Right ventricle myocardium inferior (tissue), 1 donor: ENCODE measurements around the gene CUX1. TPM values are rescaled to one million over a fixed set of nuclear protein-coding genes. Genes with fewer than 3 reads are reported as not detected.
"Not testable (repeated sequence)": the region's sequence is repeated elsewhere in the genome, so short reads cannot be mapped to it uniquely, and the experiment has no call there.

Experiments
- ATAC-seq: fragments of 200-7000 bp; cut with Tn5 transposase; one replicate; pipeline ENCODE4 v1.9.1; 2020; ENCODE audit warnings: mild to moderate bottlenecking, moderate library complexity
- DNase-seq: peaks from one replicate; pipeline ENCODE4 v3.0.0; 2021; ENCODE audit errors: missing footprints
- intact Hi-C: fragments of 100-400 bp; cut with DNase I; formaldehyde crosslinking; loops from one replicate; pipeline ENCODE4 v1.11.0; 2022
- total RNA-seq: library from RNA; stranded (reverse); fragmentation: NEBNext Ultra II Directional; extraction: Animal tissue kit (Norgen Biotek cat#: 25700); gene quantifications from one replicate; pipeline ENCODE4 v1.2.1, GENCODE V29; 2021
- donor health status: DM: no; HTN: yes; CAD: no; lungs with severe emphysema.

CUX1 gene
- total RNA-seq, 1 donor from 2014 or later = 107 TPM

DNA sequence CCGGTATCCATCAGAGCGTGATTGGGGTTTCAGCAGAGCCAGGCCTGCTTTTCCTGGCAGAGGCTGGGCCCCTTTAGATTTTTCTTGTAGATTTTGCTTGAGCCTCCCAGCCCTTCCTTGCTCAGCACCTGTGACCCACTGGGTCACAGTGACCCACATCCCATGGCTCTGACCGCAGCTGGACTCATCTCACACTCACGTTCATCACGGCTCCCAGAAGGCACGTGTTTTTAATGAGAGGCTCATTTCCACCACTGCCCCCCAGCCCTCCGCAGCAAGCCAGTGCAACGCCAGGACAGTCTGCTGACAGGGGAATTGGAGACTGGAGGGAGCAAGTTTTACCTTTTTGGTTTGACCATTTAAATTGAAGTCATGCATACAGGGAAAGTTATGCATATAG lies 155.7 kb downstream of the CUX1 start:
- intact Hi-C loops = no loop called here
- no peak for ATAC-seq
- no peak for DNase-seq

DNA sequence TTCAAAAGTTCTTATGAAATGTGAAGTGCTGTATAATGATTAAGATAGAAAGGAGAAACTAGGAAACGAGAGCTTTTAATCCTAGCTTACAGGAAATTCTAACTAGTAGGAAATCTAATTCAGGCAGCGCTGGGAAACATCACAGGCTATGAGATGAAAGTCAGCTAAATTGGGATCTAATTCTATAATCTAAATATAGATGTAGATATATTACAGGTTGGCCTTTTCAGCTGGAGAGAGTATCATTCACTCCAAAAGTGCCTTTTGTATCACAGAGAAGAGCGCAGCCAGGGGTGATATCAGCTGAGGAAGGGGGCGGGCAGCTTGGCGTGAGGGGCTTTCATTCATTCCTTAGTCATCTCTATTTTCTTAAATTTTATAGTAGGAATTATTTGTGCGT lies 157.0 kb downstream of the CUX1 start:
- ATAC-seq = no peak
- intact Hi-C loops = no loop called here
- DNase-seq = no peak

DNA sequence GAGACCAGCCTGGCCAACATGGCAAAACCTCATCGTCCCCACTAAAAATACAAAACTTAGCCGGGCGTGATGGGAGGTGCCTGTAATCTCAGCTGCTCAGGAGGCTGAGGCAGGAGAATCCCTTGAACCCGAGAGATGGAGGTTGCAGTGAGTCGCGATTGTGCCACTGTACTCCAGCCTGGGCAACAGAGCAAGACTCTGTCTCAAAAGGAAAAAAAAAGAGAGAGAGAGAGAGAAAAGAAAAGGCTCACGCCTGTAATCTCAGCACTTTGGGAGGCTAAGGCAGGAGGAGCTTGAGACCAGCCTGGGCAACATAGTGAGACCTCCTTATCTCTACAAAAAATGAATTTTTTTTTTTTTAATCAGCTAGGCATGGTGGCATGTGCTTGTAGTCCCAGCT lies 157.6 kb downstream of the CUX1 start:
- no peak for ATAC-seq
- intact Hi-C loops = no loop called here
- no peak for DNase-seq

DNA sequence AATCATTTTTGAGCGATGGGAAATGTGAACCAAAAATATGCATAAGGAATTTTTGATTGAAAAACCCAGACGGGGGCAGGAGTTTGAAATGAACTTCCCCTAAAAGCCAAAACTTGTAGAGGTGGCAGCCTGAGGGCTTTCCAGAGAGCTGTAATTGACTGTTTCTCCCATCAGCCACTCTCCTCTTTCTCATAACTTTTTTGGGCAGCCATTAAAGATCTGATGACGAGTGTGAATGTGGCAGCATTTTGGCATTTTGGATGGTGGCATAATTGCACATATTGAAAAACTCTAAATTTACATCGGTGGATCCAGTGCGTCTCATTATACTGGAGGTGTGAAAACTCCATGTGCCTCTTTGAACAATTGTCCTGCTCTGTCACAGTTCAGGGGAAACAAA lies 159.0 kb downstream of the CUX1 start:
- intact Hi-C loops = no loop called here
- DNase-seq = no peak
- ATAC-seq = no peak

DNA sequence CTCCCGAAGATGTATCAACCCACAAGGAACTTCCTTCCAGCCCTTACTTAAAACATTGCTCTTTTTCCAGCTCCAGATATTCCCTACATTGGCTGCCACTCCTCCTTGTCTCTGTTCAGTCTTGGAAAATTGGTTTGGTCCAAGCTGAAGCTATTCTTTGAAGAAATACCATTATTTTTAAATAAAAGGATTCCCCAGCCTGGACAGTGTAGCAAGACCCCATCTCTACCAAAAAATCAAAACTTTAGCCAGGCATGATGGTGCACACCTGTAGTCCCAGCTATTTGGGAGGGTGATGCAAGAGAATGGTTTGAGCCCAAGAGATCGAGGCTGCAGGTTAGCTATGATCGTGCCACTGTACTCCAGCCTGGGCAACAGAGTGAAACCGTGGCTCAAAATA lies 159.8 kb downstream of the CUX1 start:
- ATAC-seq = no peak
- DNase-seq = no peak
- intact Hi-C loops = no loop called here

DNA sequence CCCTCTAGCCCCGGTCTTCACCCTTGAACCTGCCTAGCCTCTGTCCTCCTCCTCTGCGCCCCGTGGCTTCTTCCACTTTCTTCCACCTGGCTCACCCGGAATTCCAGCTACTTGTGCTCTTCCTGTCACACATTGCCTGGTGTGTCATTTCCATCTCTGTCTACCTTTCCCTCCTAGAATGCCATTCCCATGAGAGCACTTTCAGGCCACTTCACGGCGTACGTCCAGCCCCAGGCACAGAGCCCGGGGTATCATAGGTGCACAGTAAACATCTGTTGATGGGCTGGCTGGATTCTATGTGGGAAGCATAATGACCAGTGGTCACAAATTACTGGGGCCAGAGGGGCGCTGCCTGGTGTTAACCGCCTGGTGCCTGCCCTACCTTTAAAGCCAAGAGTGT lies 161.3 kb downstream of the CUX1 start:
- intact Hi-C loops = loop anchor here (1.0 kb wide), 1 partner anchor 13 kb away; no protein-coding TSS in a partner anchor
- DNase-seq (peak; percentile 37), ATAC-seq (no peak)

DNA sequence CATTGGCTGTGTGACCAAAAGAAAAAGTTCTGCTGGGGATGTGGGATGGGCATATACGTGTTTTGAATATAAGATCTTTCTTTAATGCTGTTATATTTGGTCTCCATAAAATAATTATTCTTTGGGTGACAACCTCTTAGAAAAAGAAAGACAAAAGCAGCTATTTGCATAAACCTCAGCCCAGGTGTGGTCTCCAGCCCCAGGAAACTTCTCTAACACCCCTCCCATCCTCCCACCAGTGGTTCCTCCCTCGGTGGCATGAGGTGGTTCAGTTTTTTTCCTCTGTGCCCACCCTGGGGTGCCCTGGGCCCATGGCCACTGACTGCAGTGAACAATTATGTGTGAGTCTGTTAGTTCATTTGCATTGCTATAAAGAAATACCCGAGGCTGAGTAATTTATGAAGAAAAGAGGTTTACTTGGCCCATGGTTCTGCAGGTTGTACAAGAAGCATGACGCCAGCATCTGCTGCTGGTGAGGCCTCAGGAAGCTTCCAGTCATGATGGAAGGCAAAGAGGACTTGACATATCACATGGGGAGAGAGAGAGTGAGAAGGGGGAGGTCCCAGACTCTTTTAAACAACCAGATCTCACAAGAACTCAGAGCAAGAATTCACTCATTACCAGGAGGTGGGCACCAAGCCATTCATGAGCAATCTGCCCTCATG lies 165.9 kb downstream of the CUX1 start:
- intact Hi-C loops = no loop called here
- no peak for ATAC-seq
- no peak for DNase-seq

DNA sequence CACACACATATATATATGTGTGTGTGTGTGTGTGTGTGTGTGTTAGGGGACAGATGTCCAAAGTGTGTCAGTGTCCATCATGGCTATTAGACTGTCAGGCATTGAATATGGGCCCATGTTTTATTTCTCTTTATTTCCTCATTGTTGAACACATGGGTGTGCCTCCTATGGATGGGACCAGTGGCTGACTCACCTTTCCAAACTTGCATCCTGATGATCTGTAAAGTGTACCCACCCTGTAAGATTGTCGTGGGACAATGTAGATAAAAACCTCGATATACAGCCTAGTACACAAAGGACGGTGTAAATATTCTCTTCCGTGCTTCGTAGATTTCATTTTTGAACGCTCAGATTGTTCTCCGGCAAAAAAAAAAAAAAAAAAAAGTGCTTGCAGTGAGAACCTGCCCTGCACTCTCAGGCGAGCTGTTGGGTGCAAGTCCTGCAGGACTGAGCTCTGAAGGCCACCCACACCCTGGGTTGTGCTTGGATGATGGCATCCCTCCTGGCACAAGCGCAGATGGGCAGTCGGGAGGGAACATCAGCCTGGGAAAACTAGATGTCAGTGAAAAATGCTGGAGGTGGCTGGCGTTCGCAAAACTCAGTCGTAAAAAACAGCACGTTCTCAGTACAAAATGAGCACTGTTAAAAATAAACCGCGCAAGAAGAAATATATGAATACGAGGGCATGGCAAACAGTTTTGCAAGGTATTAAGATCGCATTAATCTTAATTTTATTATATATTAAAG lies 166.9 kb downstream of the CUX1 start:
- ATAC-seq (no peak), DNase-seq (no peak)
- intact Hi-C loops = no loop called here

DNA sequence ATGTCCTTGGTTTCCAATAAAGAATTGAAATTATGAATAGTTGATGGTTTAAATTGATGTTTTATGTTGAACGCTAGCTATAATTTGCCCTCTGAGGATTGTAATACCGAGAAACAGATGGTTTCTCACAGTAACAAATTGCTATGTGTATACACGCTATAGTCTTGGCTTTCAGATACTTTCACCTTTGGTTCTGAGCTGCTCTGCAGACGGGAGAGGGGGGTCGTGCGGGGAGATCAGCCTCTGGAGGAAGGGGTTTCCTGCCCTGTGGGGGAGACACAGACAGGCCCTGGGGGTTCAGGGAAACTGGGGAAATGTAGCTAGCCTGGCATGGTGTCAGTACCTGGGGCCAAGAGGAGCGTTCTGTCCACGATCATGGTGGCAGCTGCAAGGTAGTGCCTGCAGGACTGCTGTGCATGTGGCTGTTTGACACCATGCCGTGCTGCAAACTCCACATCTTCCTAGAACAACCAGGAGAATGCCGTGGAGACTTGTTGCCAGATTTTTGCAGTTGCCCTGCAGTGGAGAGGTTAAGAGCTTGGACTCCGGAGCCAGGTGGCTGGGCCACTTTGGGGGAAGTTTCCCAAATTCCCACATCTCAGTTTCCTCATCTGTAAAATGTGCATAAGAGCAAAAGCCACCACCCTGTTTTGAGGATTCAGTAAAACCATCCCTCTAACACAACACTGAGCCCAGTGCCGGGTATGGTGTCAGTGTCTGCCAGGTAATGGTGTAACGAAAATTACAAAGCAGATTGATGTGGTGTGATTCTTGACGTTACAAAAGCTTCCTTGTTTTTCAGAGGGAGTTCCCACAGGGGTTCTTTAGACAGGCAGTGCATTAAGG lies 167.9 kb downstream of the CUX1 start:
- intact Hi-C loops = no loop called here
- ATAC-seq = no peak

DNA sequence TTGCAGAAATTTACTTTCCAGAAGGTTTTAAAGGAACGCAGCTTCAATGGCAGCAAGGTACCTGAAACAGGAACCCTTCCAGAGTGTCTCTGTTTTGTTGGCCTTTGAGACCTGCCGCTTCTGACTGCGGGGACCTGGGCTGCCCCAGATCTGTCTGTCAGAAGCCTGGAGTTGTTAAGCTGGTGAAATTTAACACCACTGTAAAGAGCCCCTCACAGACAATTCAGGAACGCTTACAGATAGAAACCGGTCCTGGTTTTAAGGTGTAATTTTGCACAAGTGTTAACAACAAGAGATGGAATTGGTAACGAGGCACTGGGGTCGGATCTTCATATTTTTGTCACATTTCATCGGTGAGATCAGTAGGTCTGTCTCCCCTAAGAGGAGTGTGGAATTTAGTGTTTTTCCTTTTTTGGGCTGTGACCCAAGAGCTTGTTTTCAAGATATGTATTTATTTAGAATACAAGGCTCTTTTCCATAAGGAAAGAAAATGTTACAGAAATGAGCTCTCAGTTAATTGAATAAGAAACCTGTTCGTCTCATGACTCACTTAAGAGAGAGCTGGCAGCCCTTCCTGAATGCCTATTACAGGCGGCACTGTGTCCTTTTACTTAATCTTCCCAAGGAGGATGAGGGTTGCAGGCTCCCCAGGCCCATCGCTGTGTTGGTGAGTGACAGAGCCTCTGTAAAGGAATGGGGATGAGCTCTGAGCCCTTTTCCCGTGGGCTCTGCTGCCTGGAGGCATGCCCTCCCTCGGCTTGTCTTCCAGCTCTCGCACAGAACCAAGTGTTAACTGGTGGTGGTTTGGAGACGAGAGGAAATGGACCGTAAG lies 168.7 kb downstream of the CUX1 start:
- intact Hi-C loops = no loop called here
- DNase-seq (no peak), ATAC-seq (peak; percentile 31)

More for the DNA sequence above, 167.9 kb downstream of the CUX1 start:
- DNase-seq = peak; percentile 52

DNA sequence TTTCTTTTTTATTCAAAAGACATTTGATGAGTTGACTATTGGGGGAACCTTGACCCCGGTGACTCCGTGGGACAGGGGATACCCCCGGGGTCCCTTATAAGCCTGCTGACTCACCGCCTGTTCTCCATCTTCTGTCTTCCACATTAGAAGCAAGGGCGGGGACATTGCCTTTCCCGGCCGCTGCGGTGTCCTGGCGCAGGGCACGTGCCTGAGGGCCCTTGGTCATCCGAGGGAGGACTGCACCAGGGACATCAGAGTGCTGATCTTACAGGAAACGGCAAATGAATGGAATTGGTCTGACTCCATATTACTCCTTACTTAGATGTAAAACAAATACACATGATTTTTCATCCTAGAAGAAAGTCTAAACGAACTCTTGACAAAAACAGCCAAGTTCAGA lies 170.1 kb downstream of the CUX1 start:
- DNase-seq (peak; percentile 22), ATAC-seq (no peak)
- intact Hi-C loops = no loop called here

DNA sequence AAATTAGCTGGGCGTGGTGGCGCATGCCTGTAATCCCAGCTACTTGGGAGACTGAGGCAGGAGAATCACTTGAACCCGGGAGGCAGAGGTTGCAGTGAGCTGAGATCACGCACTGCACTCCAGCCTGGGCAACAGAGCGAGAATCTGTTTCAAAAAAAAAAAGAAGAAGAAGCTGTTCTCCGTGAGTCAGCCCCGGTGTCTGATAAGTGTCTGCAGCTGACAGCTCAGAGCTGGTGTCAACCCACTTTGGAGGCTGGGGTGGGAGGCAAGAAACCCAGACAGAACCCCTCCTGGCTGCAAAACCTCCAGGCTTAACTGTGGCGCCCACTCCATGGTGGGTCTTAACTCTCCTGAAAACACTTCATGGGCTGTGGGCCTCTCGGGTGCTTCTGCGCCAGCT lies 170.6 kb downstream of the CUX1 start:
- DNase-seq, intact Hi-C loops, ATAC-seq: not testable (repeated sequence)

DNA sequence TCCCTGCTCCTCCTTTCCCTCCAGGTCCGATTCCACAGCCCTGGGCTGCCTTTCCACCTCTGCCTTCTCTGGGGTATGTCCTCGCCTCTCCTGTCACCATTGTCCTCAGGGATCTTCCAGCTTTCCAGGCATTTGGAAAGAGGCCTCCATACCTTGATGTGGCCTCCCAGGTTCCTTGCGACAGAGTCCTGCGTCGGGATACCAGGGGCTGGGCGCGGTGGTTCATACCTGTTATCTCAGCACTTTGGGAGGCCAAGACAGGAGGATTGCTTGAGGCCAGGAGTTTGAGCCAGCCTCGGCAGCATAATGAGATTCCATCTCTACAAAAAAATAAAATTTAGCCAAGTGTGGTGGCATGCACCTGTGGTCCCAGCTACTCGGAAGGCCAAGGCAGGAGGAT lies 171.1 kb downstream of the CUX1 start:
- DNase-seq = no peak
- intact Hi-C loops = no loop called here
- ATAC-seq = no peak

DNA sequence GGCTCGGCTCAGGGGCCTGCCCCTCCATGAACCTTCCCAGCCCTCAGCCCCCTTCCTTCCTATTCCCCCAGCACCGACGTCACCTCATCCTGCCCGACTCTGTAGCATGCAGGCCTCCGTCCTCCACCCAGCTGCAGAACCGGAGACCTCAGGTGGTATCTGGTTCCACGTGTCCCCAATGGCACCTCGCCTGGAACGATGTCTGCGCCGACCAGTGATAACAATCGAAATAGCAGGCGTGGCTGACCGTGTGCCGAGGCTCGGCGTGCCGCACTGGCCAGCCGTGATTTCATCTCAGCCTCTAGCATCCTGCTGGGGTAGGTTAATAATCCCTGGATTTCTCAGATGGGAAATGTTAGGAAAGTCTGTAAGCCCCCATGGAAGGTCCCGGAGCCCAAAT lies 171.7 kb downstream of the CUX1 start:
- intact Hi-C loops = no loop called here
- ATAC-seq = no peak

DNA sequence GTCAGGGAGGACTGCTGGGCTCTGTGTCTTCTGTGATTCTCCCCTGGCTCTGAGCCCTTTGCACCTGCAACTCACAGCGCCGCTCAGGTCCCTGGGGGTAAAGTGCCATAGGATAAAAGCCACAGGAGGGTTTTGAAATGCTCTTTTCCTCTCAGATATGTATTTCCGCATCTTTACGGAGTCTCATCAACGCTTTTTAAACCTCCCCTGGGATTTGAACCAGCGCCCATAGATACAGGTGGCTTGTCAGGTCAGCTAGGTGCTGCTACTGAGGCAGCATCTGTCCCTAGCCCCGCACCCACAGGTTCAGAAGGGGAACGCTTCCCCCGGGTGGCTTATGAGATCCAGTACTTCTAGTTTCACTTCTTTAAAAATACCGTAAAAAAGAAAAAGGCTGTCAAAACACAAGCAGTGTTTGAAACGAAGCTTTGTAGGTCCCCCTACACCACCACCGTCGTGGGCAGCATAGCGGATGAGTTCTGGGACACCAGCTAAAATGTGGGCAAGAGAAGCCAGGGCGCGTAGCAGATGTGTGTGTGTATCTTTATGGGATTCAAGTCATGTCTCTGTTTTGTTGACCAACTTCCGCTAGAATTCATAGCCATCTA lies 173.5 kb downstream of the CUX1 start:
- ATAC-seq (no peak), DNase-seq (peak; percentile 25)
- intact Hi-C loops = no loop called here

More for the DNA sequence above, 171.7 kb downstream of the CUX1 start:
- DNase-seq = peak; percentile 39

DNA sequence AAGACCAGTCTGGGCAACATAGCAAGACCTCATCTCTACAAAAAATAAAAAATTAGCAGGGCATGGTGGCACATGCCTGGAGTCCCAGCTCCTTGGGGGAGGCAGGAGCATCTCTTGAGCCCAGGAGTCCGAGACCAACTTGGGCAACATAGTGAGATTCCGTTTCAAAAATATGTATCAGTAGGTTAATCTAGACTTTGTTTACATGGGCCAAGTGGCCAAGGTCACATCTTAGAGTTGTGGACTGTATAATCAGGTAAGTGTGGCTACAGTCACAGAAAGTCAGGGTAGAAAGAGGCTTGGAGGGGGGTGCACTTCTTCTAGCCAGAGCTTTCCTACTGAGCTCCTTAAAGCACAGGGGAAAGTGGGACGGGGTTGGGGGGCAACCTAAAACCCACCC lies 174.4 kb downstream of the CUX1 start:
- intact Hi-C loops = no loop called here
- DNase-seq (no peak), ATAC-seq (no peak)

DNA sequence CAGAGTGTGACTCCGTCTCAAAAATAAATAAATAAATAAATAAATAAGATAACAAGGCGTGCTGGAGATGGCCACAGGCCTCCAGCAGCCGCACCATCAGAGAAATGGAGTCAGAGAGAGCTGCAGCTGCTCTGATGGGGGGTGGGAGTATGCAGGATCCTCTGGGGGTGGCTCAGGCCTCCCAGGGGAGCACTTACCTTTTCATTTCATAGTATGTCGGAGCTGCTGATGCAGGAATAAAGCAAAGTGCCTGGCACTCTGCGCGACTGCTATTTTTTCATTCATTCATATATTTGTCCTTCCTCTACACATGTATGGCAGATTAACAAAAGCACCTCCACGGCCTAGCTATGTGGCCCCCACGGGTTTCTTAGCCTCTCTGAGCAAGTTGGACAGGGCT lies 175.9 kb downstream of the CUX1 start:
- intact Hi-C loops = no loop called here
- no peak for ATAC-seq
- DNase-seq = no peak

DNA sequence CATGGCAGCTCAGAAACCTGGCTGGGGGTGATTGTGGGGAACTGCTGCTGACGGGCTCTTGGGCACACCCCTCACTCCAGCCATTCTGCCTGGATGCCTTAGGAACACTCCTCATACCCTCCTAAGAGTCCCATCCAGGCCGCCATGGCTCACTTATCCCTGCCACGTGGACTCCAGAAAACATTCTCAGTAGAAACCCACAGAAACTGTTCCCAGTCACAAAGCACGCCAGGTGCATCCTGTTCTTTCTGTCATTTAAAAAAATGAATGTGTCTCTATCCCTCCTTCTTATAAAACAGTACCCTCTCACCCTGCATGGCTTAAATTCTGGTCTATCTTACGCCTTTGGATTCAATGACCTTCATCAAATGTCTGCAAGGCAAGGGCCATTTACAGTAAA lies 177.7 kb downstream of the CUX1 start:
- DNase-seq = no peak
- intact Hi-C loops = no loop called here
- no peak for ATAC-seq
